Breast epithelium (tissue), 4 donors: ENCODE data around the gene HOXC5. TPM values are rescaled to one million over a fixed set of nuclear protein-coding genes. Genes with fewer than 3 reads are reported as not detected.

ENCODE experiments used
- DNase-seq, 2 donors: peaks; one replicate each; pipeline ENCODE4 v3.0.0-alpha.2; 2019; ENCODE audit warnings: low spot score in 2 of 2
- H3K27ac ChIP-seq, 2 donors: fragments of 200-600 bp; sonication (generic) in 1 of 2; one replicate each; pipeline ENCODE4 v1.5.1; 2016 to 2019; ENCODE audit warnings: mild to moderate bottlenecking in 1 of 2
- H3K27me3 ChIP-seq, 2 donors: fragments of 200-600 bp; sonication (generic) in 1 of 2; one replicate each; pipeline versions ENCODE4 v1.5.1 to v1.6.0; 2017 to 2019; ENCODE audit warnings: control low read depth in 1 of 2, mild to moderate bottlenecking in 1 of 2
- H3K36me3 ChIP-seq: fragments of 200-600 bp; one replicate; pipeline ENCODE4 v1.5.1; 2019
- H3K4me1 ChIP-seq, 2 donors: fragments of 200-600 bp; sonication (generic); one replicate each; pipeline ENCODE4 v1.5.1; 2016 to 2019; ENCODE audit warnings: control low read depth in 1 of 2
- H3K4me3 ChIP-seq, 3 donors: fragments of 200-600 bp; sonication (generic); 1 replicate in 2 of 3; 2 replicates in 1 of 3; pipeline ENCODE4 v1.5.1; 2016 to 2019; ENCODE audit warnings: mild to moderate bottlenecking in 3 of 3, moderate library complexity in 2 of 3
- H3K9me3 ChIP-seq, 2 donors: fragments of 200-600 bp; sonication (generic) in 1 of 2; one replicate each; pipeline ENCODE4 v1.5.1; 2016 to 2019; ENCODE audit warnings: control low read depth in 1 of 2
- CTCF ChIP-seq, 3 donors: fragments of 450-650 bp; IDR thresholded peaks; one replicate each; pipeline ENCODE4 v1.5.1; 2016 to 2017; ENCODE audit warnings: antibody characterized with exemption in 3 of 3, mild to moderate bottlenecking in 3 of 3, moderate library complexity in 3 of 3
- POLR2A ChIP-seq: fragments of 450-650 bp; IDR thresholded peaks from one replicate; pipeline ENCODE4 v1.6.1; 2016; ENCODE audit warnings: antibody characterized with exemption, mild to moderate bottlenecking, moderate library complexity
- POLR2AphosphoS5 ChIP-seq, 3 donors: sonication (generic); formaldehyde crosslinking; IDR thresholded peaks; one replicate each; pipeline ENCODE4 v1.6.1; 2017; ENCODE audit warnings: antibody characterized with exemption in 3 of 3
- intact Hi-C: fragments of 100-400 bp; cut with DNase I; formaldehyde crosslinking; loops from one replicate; pipeline ENCODE4 v1.15.1; 2023; ENCODE audit warnings: low total_unique reads
- total RNA-seq, 3 donors: library from RNA; depleted of rRNA; stranded (reverse); fragments of >200 nt; gene quantifications; one replicate each; pipeline ENCODE4 v1.1.0, GENCODE V29; 2016

Gene HOXC5
- total RNA-seq, 3 donors from 2014 or later = 0.73 to 0.98 (median 0.96) TPM

GRCh38 chr12:54028314-54029201 is 4.3 kb upstream of the HOXC5 start, which contains the start of gene HOXC6:
Gene HOXC6, plus strand, starts transcription at chr12:54028440. Its CDS starts 82 bp downstream, at chr12:54028522.
- peak within 1 kb of the TSS; percentile 84 to 89 for H3K27ac ChIP-seq

DNA sequence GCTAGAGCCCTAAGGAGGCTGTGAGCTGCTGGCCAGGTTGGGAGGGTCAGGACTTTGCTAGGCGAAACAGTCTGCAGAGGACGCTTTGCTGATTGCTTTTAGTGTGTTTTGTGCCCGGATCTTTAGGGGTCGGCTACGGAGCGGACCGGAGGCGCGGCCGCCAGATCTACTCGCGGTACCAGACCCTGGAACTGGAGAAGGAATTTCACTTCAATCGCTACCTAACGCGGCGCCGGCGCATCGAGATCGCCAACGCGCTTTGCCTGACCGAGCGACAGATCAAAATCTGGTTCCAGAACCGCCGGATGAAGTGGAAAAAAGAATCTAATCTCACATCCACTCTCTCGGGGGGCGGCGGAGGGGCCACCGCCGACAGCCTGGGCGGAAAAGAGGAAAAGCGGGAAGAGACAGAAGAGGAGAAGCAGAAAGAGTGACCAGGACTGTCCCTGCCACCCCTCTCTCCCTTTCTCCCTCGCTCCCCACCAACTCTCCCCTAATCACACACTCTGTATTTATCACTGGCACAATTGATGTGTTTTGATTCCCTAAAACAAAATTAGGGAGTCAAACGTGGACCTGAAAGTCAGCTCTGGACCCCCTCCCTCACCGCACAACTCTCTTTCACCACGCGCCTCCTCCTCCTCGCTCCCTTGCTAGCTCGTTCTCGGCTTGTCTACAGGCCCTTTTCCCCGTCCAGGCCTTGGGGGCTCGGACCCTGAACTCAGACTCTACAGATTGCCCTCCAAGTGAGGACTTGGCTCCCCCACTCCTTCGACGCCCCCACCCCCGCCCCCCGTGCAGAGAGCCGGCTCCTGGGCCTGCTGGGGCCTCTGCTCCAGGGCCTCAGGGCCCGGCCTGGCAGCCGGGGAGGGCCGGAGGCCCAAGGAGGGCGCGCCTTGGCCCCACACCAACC is 3.1 kb upstream of the HOXC5 start:
- Histone ChIP-seq H3K36me3 (no peaks in the 10 kb centered on the region), H3K9me3 (no peaks in the 10 kb centered on the region), H3K4me1 (peaks cover 5 to 7% of the 10 kb centered on the region in 2 donors), H3K27ac (peak overlapping the region; percentile 84 to 89), H3K4me3 (peak overlapping the region; percentile 40 to 71 (median 59)), H3K27me3 (no peaks in the 10 kb centered on the region)
- TF ChIP-seq CTCF (IDR thresholded peaks at IDR 0.05) (no peak), POLR2A (no peak), POLR2AphosphoS5 (IDR thresholded peaks at IDR 0.05) (no peak)
- peak in 1 of 2 donors; percentile 51 for DNase-seq
- intact Hi-C loops = no loop called here

More at GRCh38 chr12:54028314-54029201, 4.3 kb upstream of the HOXC5 start, which contains the start of gene HOXC6:
- Histone ChIP-seq H3K4me3 (peak within 1 kb of the TSS; percentile 40 to 71 (median 59)), H3K27me3 (no peaks in the 10 kb centered on the region), H3K9me3 (no peaks in the 10 kb centered on the region), H3K4me1 (peaks cover 5 to 7% of the 10 kb centered on the region in 2 donors), H3K36me3 (no peaks in the 10 kb centered on the region)
- TF ChIP-seq CTCF (IDR thresholded peaks at IDR 0.05) = no peak
- peak in 1 of 3 donors; percentile 22 for TF ChIP-seq POLR2AphosphoS5 (IDR thresholded peaks at IDR 0.05)
- intact Hi-C loops = no loop called here
- DNase-seq = peak in 1 of 2 donors; percentile 59

DNA sequence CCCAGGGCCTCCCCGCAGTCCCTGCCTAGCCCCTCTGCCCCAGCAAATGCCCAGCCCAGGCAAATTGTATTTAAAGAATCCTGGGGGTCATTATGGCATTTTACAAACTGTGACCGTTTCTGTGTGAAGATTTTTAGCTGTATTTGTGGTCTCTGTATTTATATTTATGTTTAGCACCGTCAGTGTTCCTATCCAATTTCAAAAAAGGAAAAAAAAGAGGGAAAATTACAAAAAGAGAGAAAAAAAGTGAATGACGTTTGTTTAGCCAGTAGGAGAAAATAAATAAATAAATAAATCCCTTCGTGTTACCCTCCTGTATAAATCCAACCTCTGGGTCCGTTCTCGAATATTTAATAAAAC is 2.4 kb upstream of the HOXC5 start:
- Histone ChIP-seq H3K4me1 (peaks cover 5 to 7% of the 10 kb centered on the region in 2 donors), H3K27me3 (no peaks in the 10 kb centered on the region), H3K36me3 (no peaks in the 10 kb centered on the region), H3K4me3 (peak overlapping the region; percentile 40 to 71 (median 59)), H3K27ac (peak overlapping the region; percentile 84 to 89), H3K9me3 (no peaks in the 10 kb centered on the region)
- TF ChIP-seq POLR2A (no peak), POLR2AphosphoS5 (IDR thresholded peaks at IDR 0.05) (no peak)
- no peak for DNase-seq
- intact Hi-C loops = no loop called here

GRCh38 chr12:54030889-54031471 is 1.9 kb upstream of the HOXC5 start:
- H3K27ac ChIP-seq = peak overlapping the region; percentile 84 to 89
- intact Hi-C loops = no loop called here
- no peak for DNase-seq
- H3K36me3 ChIP-seq = no peaks in the 10 kb centered on the region
- TF ChIP-seq CTCF (IDR thresholded peaks at IDR 0.05) = no peak
- peak; percentile 39 to 71 (median 52) for TF ChIP-seq POLR2AphosphoS5 (IDR thresholded peaks at IDR 0.05)
- H3K27me3 ChIP-seq = no peaks in the 10 kb centered on the region
- peak overlapping the region; percentile 40 to 71 (median 59) for H3K4me3 ChIP-seq
- H3K4me1 ChIP-seq = peaks cover 5 to 7% of the 10 kb centered on the region in 2 donors
- H3K9me3 ChIP-seq = no peaks in the 10 kb centered on the region

DNA sequence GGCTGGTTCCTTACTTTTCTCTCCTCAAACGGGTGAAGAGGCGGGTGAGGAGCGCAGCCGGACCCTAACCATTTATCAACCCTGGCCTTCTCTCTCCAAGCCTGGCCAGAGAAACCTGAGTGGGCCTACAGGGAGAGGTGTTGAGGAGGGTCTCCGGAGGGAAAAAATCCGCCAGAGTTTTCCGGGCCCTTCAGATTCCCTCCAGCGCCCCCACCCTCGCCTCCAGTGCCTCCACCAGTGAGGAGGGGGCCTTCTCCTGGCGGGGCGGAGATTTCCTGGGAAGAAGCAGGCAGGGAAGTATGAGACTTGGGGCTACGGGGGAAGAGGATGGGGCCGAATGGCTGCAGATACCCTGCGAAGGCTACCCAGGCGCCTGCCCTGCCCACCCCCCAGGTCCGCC is 1.4 kb upstream of the HOXC5 start:
- intact Hi-C loops = no loop called here
- Histone ChIP-seq H3K4me1 (peaks cover 5 to 7% of the 10 kb centered on the region in 2 donors), H3K4me3 (peak overlapping the region; percentile 40 to 71 (median 59))

More for the DNA sequence above, 1.4 kb upstream of the HOXC5 start:
- no peaks in the 10 kb centered on the region for H3K27me3 ChIP-seq
- peak overlapping the region; percentile 84 to 89 for H3K27ac ChIP-seq
- no peaks in the 10 kb centered on the region for H3K36me3 ChIP-seq
- DNase-seq = no peak
- no peak for TF ChIP-seq POLR2A
- no peak for TF ChIP-seq POLR2AphosphoS5 (IDR thresholded peaks at IDR 0.05)
- TF ChIP-seq CTCF (IDR thresholded peaks at IDR 0.05) = no peak
- no peaks in the 10 kb centered on the region for H3K9me3 ChIP-seq
